ENCODE data around the gene TRAPPC3L.

The TRAPPC3L gene

GRCh38 chr6:116465246-116465645 is 80.2 kb downstream of the TRAPPC3L start:
- no peak for DNase-seq (ENCODE audit: low read depth)

GRCh38 chr6:116463301-116463700 is 82.2 kb downstream of the TRAPPC3L start:
- DNase-seq (ENCODE audit: low read depth) = no peak

- DNase-seq (ENCODE audit: low read depth) = no peak
Measured at GRCh38 chr6:116461932-116462885, 83.3 kb downstream of the TRAPPC3L start.

- DNase-seq (ENCODE audit: low read depth) = no peak
Measured at GRCh38 chr6:116461331-116461931, 84.1 kb downstream of the TRAPPC3L start, which contains the start of gene CALHM6. TSS of gene CALHM6 (plus strand) at chr6:116461375. CDS start at chr6:116461930, 555 bp downstream.

- DNase-seq (ENCODE audit: low read depth) = no peak
Measured at GRCh38 chr6:116459927-116460326, 85.6 kb downstream of the TRAPPC3L start.

- DNase-seq (ENCODE audit: low read depth) = no peak
Measured at GRCh38 chr6:116458264-116458663, 87.2 kb downstream of the TRAPPC3L start.

- no peak for DNase-seq (ENCODE audit: low read depth)
Measured at GRCh38 chr6:116456927-116457326, 88.6 kb downstream of the TRAPPC3L start.

- DNase-seq (ENCODE audit: low read depth) = no peak
Measured at GRCh38 chr6:116456106-116456505, 89.4 kb downstream of the TRAPPC3L start.

- no peak for DNase-seq (ENCODE audit: low read depth)
Measured at GRCh38 chr6:116452531-116452930, 93.0 kb downstream of the TRAPPC3L start.

GRCh38 chr6:116451916-116452315 is 93.6 kb downstream of the TRAPPC3L start:
- no peak for DNase-seq (ENCODE audit: low read depth)

- no peak for DNase-seq (ENCODE audit: low read depth)
Measured at GRCh38 chr6:116450769-116451740, 94.4 kb downstream of the TRAPPC3L start.

GRCh38 chr6:116450185-116450710 is 95.2 kb downstream of the TRAPPC3L start:
- DNase-seq (ENCODE audit: low read depth) = no peak

GRCh38 chr6:116449565-116449964 is 95.9 kb downstream of the TRAPPC3L start:
- no peak for DNase-seq (ENCODE audit: low read depth)

- DNase-seq (ENCODE audit: low read depth) = no peak
Measured at GRCh38 chr6:116447496-116448011, 97.9 kb downstream of the TRAPPC3L start.

GRCh38 chr6:116447052-116447451 is 98.4 kb downstream of the TRAPPC3L start:
- no peak for DNase-seq (ENCODE audit: low read depth)

GRCh38 chr6:116446399-116446798 is 99.1 kb downstream of the TRAPPC3L start:
- no peak for DNase-seq (ENCODE audit: low read depth)

- DNase-seq (ENCODE audit: low read depth) = no peak
Measured at GRCh38 chr6:116445102-116445501, 100.4 kb downstream of the TRAPPC3L start.
